GM19395 (cell line): Measurements from ENCODE around the gene ZFYVE28.
"Not testable (repeated sequence)": the region's sequence is repeated elsewhere in the genome, so short reads cannot be mapped to it uniquely, and the experiment has no call there.

Experiments used
- ATAC-seq: cut with Tn5 transposase; IDR thresholded peaks from one replicate; pipeline ENCODE4 v1.9.1; 2021; ENCODE audit warnings: mild to moderate bottlenecking, moderate library complexity; ENCODE audit not compliant: unreplicated experiment

The ZFYVE28 gene

GRCh38 chr4:2393353-2394270 is 24.8 kb downstream of the ZFYVE28 start:
- no peak for ATAC-seq

DNA sequence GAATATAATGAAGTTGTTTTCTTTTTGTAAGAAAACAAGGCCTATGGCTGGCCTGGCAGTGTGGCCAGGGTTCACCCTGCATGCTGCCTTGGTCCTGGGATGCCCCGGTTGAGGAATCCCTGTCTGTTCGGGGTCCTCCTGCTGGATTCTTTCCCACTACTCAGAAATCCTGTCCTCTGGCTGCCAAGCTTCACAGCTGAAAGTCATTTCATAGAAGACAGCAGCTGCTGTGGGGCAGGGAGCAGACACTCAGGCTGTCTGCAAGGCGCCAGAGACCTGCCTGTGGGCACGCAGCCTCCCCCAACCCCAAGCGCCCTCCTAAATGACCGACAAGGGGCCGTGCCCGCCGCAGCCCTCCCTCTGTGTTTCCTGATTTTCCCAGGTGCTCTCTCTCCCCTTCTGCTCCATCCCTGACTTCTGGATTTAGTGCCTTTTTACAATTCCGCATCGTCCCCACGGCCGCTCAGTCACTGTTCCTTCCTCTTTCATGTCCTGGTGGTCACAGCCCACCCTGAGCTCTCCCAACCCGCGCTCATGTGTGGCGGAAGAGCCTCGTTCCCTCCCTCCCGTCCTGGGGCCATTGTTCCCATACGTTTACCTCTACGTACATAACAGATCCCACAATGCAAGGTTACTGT is 27.5 kb downstream of the ZFYVE28 start:
- ATAC-seq, result no peak

GRCh38 chr4:2390146-2390545 is 28.3 kb downstream of the ZFYVE28 start:
- no peak for ATAC-seq

DNA sequence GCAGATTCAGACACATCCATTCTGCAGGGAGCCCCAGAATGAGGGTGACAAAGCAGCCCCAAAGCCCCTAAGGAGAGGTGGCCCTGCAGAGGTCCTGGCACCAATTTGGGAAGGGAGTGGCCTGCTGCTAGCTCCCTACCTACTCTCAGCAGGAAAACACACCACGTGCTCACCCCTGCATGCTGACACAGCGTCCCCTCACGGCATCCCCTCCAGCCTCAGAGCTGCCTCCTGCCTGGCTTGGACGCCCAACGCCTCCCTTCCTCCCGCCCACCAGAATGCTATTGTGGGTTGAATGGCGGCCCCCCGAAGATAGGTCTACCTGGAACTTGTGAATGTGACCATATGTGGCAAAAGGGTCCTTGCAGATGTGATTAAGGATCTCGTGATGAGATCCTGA is 28.8 kb downstream of the ZFYVE28 start:
- ATAC-seq, result no peak

GRCh38 chr4:2388429-2389182 is 29.8 kb downstream of the ZFYVE28 start:
- ATAC-seq, result no peak

- no peak for ATAC-seq
Measured at GRCh38 chr4:2387829-2388228, 30.6 kb downstream of the ZFYVE28 start.

GRCh38 chr4:2387218-2387617 is 31.2 kb downstream of the ZFYVE28 start:
- ATAC-seq, result no peak

DNA sequence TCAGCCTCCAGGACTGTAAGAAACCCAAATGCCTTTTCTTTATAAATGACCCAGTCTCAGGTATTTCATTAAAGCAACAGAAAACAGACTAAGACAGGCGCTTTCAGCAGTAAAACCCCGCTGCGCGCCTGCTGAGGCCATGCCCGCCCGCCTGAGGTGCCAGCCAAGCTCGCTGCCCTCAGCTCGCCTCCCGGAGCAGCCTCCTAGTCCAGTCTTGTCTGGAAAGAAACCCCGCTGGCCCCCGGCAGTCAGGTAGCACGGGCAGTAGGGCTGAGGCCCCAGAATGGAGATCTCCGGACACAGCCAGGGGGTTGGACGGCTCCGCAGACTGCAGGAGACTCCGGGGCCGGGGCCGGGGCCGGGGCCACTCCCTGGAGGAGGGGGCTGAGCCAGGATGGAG is 31.7 kb downstream of the ZFYVE28 start:
- ATAC-seq, result no peak

DNA sequence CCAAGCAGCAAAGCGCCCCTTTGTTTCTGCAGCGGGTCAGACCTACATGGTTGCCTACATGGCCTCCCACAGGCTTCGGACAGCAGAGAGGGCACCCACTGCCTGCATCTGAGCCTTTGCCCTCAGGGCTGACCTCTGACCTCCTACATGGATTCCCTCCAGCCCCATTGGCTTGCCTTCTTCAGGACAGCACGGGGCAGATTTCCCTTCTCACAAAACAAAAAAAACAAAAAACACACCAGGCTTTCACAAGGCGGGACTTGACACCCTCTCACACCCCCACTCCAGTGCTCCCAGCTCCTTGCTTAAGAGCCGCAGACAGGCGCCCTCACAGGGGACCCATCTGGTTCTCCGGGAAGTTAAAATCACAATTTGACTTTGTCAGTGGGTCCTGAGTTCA is 32.9 kb downstream of the ZFYVE28 start:
- ATAC-seq, result no peak

DNA sequence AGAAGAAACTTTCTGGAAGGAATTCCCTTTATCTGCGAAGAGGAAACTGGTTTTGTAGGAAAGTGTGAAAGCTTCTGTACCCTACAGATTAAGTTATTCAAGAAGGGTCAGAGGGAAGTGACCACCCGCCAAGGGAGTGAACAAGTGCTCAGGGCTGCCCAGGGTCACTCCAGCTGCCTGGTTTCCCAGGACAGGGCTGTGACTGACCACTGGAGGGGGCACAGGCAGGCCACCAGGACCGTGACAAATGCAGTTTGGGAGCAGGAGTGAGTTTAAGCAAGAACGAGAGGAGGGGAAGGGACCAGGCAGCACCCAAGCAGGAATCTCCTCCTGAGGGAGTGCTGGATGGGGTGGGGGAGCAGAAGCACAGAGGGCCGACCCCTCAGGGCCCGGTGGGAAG is 34.2 kb downstream of the ZFYVE28 start:
- ATAC-seq, result no peak

DNA sequence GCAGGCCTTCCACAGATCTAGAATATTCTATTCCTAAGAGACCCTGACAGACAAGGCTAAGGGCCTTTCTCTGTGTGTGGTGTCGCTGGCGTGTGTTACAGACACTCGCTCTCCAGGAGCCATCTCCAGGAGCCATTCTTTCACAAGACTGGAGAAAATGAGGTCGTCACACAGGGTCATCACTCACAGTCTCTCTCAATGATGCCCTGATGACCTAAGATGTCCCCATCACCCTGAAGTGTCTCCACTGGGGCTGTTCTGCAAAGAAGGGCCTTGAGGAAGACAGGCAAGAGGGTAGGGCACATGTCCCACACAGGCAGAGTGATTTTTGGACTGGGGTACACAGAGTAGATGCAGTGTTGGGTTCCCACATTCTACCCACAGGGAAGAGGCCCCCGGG is 34.7 kb downstream of the ZFYVE28 start:
- no peak for ATAC-seq

GRCh38 chr4:2383220-2383631 is 35.2 kb downstream of the ZFYVE28 start:
- not testable (repeated sequence) for ATAC-seq

GRCh38 chr4:2382769-2383202 is 35.7 kb downstream of the ZFYVE28 start:
- not testable (repeated sequence) for ATAC-seq

DNA sequence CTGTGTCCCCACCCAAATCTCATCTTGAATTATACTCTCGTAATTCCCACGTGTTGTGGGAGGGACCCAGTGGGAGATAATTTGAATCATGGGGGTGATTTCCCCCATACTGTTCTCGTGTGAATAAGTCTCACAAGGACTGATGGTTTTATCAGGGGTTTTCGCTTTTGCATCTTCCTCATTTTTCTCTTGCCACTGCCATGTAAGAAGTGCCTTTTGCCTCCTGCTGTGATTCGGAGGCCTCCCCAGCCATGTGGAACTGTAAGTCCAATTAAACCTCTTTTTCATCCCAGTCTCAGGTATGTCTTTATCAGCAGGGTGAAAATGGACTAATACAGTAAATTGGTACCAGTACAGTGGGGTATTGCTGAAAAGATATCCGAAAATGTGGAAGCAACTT is 37.9 kb downstream of the ZFYVE28 start:
- ATAC-seq, result not testable (repeated sequence)

- ATAC-seq, result no peak
Measured at GRCh38 chr4:2378898-2379297, 39.5 kb downstream of the ZFYVE28 start.

DNA sequence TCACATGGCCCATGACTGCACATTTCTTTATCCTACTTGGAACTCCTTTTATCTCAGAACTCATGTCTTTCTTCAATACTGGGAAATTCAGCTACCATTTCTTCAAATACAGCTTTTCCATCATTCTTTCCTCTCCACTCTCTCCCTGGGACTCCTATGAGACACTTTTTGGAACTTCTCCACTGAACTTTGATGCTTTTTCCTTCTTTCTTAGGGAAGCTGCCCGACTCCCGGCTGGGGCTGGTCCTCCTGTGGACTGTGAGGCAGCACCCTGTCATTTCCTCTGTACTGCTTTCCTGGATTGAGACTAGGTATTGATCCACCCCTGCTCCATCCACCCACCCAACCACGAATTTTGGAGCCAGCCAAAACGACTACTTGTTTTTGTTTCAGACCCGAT is 40.0 kb downstream of the ZFYVE28 start:
- no peak for ATAC-seq

- no peak for ATAC-seq
Measured at GRCh38 chr4:2377241-2377640, 41.2 kb downstream of the ZFYVE28 start.

- ATAC-seq, result no peak
Measured at GRCh38 chr4:2375427-2375826, 43.0 kb downstream of the ZFYVE28 start.

DNA sequence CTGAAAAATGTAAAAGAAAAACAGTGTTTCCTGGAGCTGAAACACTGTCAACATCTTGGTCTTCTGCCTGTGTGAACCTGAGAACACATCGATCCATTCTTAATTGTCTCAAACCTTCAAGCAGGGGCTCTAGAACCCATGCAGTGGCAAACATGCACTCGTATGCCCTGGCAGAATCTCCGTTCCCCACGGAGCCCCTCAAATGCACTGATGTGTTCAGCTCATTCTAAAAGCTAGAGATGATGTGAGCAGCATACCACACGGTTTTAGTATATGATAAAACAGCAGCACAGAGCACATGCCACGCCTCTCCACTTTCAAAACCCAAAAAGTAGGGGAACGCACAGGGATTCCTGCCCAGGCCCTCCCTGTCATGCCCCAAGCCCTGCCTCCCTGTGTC is 44.9 kb downstream of the ZFYVE28 start:
- no peak for ATAC-seq

DNA sequence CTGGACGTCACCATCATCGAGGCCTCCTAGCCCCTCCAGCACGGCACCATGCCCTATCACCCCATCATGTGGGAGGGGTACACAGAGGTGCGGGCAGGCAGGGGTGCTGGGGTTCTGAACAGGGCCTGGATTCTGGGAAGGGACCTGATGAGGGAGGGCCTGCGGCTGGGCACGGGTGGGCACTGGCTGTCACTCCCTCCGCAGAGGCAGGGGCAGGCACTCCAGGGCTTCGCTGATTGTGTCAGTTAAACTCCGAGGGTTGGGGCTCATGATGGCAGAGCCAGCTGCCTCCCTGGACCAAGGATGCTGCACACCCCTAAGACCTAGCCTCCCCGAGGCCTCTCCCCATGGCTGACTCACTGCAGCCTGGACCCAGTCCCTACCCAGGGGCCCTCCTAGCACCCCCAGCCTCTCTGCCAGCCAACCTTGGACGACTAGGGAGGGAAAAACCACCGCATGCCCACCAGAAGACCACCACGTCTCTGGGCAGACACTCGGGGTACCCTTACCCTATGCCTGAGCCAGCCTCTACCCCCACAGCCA is 45.9 kb downstream of the ZFYVE28 start:
- no peak for ATAC-seq

DNA sequence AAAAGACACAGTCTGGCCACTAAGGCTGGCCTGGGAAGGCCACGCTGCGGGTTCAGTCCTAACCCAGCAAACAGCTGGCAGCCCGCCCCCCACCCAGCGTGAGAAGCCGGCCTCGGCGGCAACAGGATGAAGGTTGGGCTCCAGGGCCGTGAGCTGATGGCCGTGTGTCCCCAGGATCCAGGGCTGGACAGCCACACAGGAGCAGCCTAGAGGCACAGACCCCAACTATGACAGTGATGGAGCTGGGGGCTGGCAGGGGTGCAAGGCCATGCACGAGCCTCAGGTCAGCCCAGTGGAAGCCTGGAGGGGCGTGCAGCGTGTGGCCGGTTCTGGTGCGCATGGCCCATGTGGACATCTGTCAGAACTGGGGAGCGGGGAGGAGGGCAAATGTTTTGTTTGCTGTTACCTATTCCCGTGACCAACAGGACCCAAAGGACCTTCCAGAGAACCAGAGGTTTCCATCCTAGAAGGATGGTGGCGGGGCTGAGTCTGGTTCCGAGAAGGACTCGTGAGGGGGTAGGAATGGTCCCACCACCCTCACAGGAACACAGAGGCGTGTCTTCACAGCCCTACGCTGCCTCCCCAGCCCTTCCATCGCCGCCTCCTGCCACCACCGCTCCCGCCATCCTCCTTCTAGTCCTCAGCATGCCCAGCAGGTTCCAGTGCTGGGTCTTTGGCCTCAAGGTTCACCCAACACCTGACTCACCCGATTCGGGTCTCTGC is 46.5 kb downstream of the ZFYVE28 start:
- no peak for ATAC-seq
